H1 (cell line): ENCODE results near the gene CITED1.

Source experiments
- ASH2L ChIP-seq: fragments of 200-600, 300-600 bp; sonication (generic); IDR thresholded peaks from one replicate; pipeline ENCODE4 v1.7.1; 2017; ENCODE audit warnings: low read length
- CTCF ChIP-seq, 3 experiments: IDR thresholded peaks; 1 replicate in 2 of 3; 2 replicates in 1 of 3; pipeline versions ENCODE4 v1.5.1 to v1.6.1; 2011; ENCODE audit warnings: low read length in 3 of 3, mild to moderate bottlenecking in 3 of 3, inconsistent platforms in 2 of 3, low read depth in 1 of 3, moderate library complexity in 1 of 3; ENCODE audit not compliant: insufficient read depth in 1 of 3; ENCODE audit errors: control extremely low read depth in 1 of 3
- EZH2 ChIP-seq: fragments of 200-600 bp; sonication (generic); IDR thresholded peaks from 2 replicates; pipeline ENCODE4 v1.7.1; 2012; ENCODE audit warnings: low read depth, mild to moderate bottlenecking, moderate library complexity, low read length, inconsistent platforms; ENCODE audit not compliant: severe bottlenecking
- GABPA ChIP-seq: IDR thresholded peaks from 2 replicates; pipeline ENCODE4 v1.6.1; 2011; ENCODE audit warnings: mild to moderate bottlenecking, low read length, moderate library complexity, borderline replicate concordance; ENCODE audit not compliant: insufficient read depth
- POLR2A ChIP-seq, 2 experiments: IDR thresholded peaks; 1 replicate in 1 of 2; 2 replicates in 1 of 2; pipeline ENCODE4 v1.6.1; 2011; ENCODE audit warnings: low read depth in 2 of 2, low read length in 2 of 2, mild to moderate bottlenecking in 2 of 2; ENCODE audit errors: control extremely low read depth in 1 of 2

GRCh38 chrX:72309297-72310071 lies 3.8 kb upstream of the CITED1 start:
- TF ChIP-seq GABPA (no peak), CTCF (IDR thresholded peaks at IDR 0.05; ENCODE audit: control extremely low read depth in 1 of 3, insufficient read depth in 1 of 3, low read depth in 1 of 3, low read length in 3 of 3) (no peak), ASH2L (no peak), EZH2 (no peak), POLR2A (IDR thresholded peaks at IDR 0.05; ENCODE audit: control extremely low read depth in 1 of 2, low read depth in 2 of 2, low read length in 2 of 2) (no peak)
